ENCODE measurements around the gene TAF5L. TPM values are rescaled to one million over a fixed set of nuclear protein-coding genes. Genes with fewer than 3 reads are reported as not detected.

Gene TAF5L
- total and polyA plus RNA-seq, 2 of the 8 experiments (the other 6 are each of a cell fraction or from before 2014, with no cell fraction given) = 17.7 to 23.3 TPM

- no peak overlapping the region for H4K5ac ChIP-seq (ENCODE audit: insufficient read length, low read depth, low read length)
- CTCF ChIA-PET (ENCODE audit: partially characterized antibody) = interaction anchor here (1.4 kb wide), 1 partner anchor 11 kb away, joined by 4 read pairs; no protein-coding TSS in a partner anchor
- peaks cover 4 to 9% (median 6%) of the 10 kb centered on the region in 4 experiments; a peak in 6 of 8 replicates for H3K36me3 ChIP-seq (ENCODE audit: control insufficient read depth in 2 of 4, insufficient read depth in 4 of 4, low read length in 3 of 4)
- H4K91ac ChIP-seq (replicated peaks; ENCODE audit: insufficient read length, low read length) = no peak overlapping the region
- no peak overlapping the region for H3K18ac ChIP-seq (ENCODE audit: extremely low read depth, low read length)
- WGBS, 2 experiments (ENCODE audit: extremely low coverage in 1 of 2, insufficient coverage in 1 of 2, insufficient read length in 1 of 2, insufficient replicate concordance in 2 of 2, low coverage in 1 of 2, low lambda C conversion rate in 2 of 2, missing lambda C conversion rate in 1 of 2) = 85% methylated on average over 5 of the region's 5 CpGs; no CpG with 5 or more reads in 1 of the 2 experiments
- H2BK120ac ChIP-seq (replicated peaks; ENCODE audit: low read depth, low read length) = no peak overlapping the region
- H2AFZ ChIP-seq (ENCODE audit: low read length) = no peak overlapping the region
- H3K27me3 ChIP-seq (replicated peaks in 1 of 4; ENCODE audit: control insufficient read depth in 3 of 4, extremely low read depth in 1 of 4, insufficient read depth in 3 of 4, low read length in 3 of 4) = no peaks in the 10 kb centered on the region; a peak in 1 of 7 replicates
- H3K23me2 ChIP-seq (ENCODE audit: low read depth, low read length) = no peaks in the 10 kb centered on the region
- H3K4ac ChIP-seq (replicated peaks; ENCODE audit: insufficient read length, low read depth, low read length) = no peak overlapping the region
- no peak overlapping the region for H2BK5ac ChIP-seq (ENCODE audit: low read depth, low read length)
- no peak overlapping the region for H3K56ac ChIP-seq (replicated peaks; ENCODE audit: insufficient read length, low read depth, low read length)
- no peak overlapping the region for H3K23ac ChIP-seq (ENCODE audit: insufficient read length)
- H2BK20ac ChIP-seq (ENCODE audit: low read length) = no peak overlapping the region
- no peak overlapping the region for H2AK5ac ChIP-seq (ENCODE audit: low read depth, low read length)
- no peak overlapping the region for H3K27ac ChIP-seq (ENCODE audit: low read depth, low read length)
- H2BK12ac ChIP-seq (ENCODE audit: low read depth, low read length) = no peak overlapping the region
- TF ChIP-seq EGR1 (IDR thresholded peaks at IDR 0.05; ENCODE audit: borderline replicate concordance, low read depth, low read length) = no peak
- TF ChIP-seq ASH2L (IDR thresholded peaks at IDR 0.05; ENCODE audit: low read length) = no peak
- TF ChIP-seq YY1 (IDR thresholded peaks at IDR 0.05; ENCODE audit: low read depth, low read length) = no peak
- no peak for TF ChIP-seq SIN3A (conservative IDR thresholded peaks at IDR 0.05 in 1 of 2, IDR thresholded peaks at IDR 0.05 in 1 of 2; ENCODE audit: low read depth in 1 of 2, low read length in 2 of 2)
- no peak for TF ChIP-seq EP300 (IDR thresholded peaks at IDR 0.05; ENCODE audit: borderline replicate concordance in 1 of 2, low read depth in 2 of 2, low read length in 2 of 2)
- no peak for TF ChIP-seq CHD1 (IDR thresholded peaks at IDR 0.05; ENCODE audit: low read depth, low read length)
- no peak for TF ChIP-seq ATF3 (IDR thresholded peaks at IDR 0.05; ENCODE audit: insufficient read depth, low read depth, low read length)
- H3K4me1 ChIP-seq (replicated peaks in 1 of 4; ENCODE audit: control insufficient read depth in 3 of 4, insufficient read depth in 4 of 4, low read length in 3 of 4) = no peaks in the 10 kb centered on the region
- H4K20me1 ChIP-seq (replicated peaks in 1 of 2; ENCODE audit: control insufficient read depth in 1 of 2, insufficient read depth in 2 of 2, low read length in 2 of 2) = peaks cover 1% of the 10 kb centered on the region in 2 experiments
- no peaks in the 10 kb centered on the region for H3K79me2 ChIP-seq (ENCODE audit: control insufficient read depth in 1 of 2, insufficient read depth in 2 of 2, low read length in 2 of 2)
- no peak overlapping the region for H3K14ac ChIP-seq (ENCODE audit: insufficient read length)
- no peak overlapping the region for H3K4me2 ChIP-seq (ENCODE audit: insufficient read depth in 1 of 2, low read depth in 2 of 2, low read length in 2 of 2)
- DNase-seq (ENCODE audit: low read depth in 1 of 2, low spot score in 2 of 2) = no peak
- no peak overlapping the region for H3K4me3 ChIP-seq (ENCODE audit: extremely low read depth in 1 of 4, insufficient read depth in 2 of 4, low read depth in 3 of 4, low read length in 4 of 4)
- H2BK15ac ChIP-seq (ENCODE audit: low read length) = no peak overlapping the region
- no peak for FAIRE-seq
- H3K9ac ChIP-seq (replicated peaks in 1 of 4; ENCODE audit: extremely low read depth in 1 of 4, low read depth in 3 of 4, low read length in 3 of 4) = no peak overlapping the region
- no peak overlapping the region for H4K8ac ChIP-seq (ENCODE audit: extremely low read depth, insufficient read depth, low read length)
- H3K9me3 ChIP-seq (ENCODE audit: insufficient read depth in 2 of 2, low read depth in 1 of 2, low read length in 1 of 2) = no peaks in the 10 kb centered on the region
- POLR2A ChIA-PET (ENCODE audit: partially characterized antibody) = interaction anchor here (1.4 kb wide), 1 partner anchor 17 kb away, joined by 4 read pairs; no protein-coding TSS in a partner anchor
- no peaks in the 10 kb centered on the region for H3K79me1 ChIP-seq (ENCODE audit: low read depth, low read length)
These were observed 35.8 kb downstream of the TAF5L start for GRCh38 chr1:229590119-229590518.
